GM12873 (cell line): ENCODE results near the gene PDZD8.

Experiments used
- TF ChIP-seq, protein P1 (sequence below): IDR thresholded peaks from 2 replicates; pipeline ENCODE4 v1.5.1; 2012; ENCODE audit warnings: low read depth, mild to moderate bottlenecking, moderate library complexity, low read length, control low read depth; ENCODE audit not compliant: insufficient read depth; ENCODE audit errors: missing control alignments

PDZD8 gene

GRCh38 chr10:117408436-117409384, 33.5 kb upstream of the PDZD8 start:
- TF ChIP-seq, protein P1, sequence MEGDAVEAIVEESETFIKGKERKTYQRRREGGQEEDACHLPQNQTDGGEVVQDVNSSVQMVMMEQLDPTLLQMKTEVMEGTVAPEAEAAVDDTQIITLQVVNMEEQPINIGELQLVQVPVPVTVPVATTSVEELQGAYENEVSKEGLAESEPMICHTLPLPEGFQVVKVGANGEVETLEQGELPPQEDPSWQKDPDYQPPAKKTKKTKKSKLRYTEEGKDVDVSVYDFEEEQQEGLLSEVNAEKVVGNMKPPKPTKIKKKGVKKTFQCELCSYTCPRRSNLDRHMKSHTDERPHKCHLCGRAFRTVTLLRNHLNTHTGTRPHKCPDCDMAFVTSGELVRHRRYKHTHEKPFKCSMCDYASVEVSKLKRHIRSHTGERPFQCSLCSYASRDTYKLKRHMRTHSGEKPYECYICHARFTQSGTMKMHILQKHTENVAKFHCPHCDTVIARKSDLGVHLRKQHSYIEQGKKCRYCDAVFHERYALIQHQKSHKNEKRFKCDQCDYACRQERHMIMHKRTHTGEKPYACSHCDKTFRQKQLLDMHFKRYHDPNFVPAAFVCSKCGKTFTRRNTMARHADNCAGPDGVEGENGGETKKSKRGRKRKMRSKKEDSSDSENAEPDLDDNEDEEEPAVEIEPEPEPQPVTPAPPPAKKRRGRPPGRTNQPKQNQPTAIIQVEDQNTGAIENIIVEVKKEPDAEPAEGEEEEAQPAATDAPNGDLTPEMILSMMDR = no peak

DNA sequence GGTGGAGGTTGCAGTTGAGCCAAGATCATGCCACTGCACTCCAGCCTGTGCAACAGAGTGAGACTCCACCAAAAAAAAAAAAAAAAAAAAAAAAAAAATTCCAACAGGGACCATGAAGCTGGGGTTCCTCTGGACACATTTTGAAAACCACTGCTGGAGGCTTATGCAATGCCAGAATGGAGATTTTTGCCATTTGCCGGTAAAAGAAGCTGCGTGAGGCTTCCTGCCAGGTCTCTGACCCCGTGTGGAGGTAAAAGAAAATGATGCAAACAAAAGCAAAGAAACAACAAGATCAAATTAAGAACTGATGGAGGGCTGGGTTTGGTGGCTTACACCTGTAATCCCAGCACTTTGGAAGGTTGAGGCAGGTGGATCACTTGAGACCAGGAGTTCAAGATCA, 30.5 kb upstream of the PDZD8 start:
- TF ChIP-seq, protein P1 = no peak

DNA sequence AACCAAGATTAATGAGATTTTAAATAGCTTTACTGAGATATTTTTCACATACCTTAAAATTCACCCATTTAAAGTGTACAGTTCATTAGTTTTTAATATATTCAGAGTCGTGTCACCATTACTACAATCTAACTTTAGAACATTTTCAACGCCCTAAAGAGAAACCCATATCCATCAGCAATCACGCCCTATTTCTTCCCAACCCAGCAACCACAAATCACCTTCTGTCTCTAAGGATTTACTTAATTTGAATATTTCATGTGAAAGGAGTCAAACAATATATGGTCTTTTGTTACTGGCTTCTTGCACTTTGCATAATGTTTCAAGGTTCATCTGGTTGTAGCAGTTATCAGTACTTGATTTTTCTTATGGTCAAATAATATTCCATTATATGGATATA, 25.1 kb upstream of the PDZD8 start:
- TF ChIP-seq, protein P1 = no peak

- TF ChIP-seq, protein P1 = no peak
Observed at GRCh38 chr10:117399341-117400196, 24.3 kb upstream of the PDZD8 start.

DNA sequence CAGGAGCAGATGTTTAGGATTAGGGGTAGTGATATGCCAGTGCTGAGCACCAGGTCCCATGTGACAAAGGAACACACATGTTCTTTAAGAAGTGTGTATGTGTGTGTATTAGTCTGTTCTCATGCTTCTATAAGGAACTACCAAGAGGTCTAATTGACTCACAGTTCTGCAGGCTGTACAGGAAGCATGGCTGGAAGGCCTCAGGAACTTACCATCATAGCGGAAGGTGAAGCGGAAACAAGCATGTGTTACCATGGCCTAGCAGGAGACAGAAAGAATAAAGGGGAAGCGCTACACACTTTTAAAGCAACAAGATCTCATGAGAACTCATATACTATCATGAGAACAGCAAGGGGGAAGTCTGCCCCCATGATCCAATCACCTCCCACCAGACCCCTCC, 22.8 kb upstream of the PDZD8 start:
- TF ChIP-seq, protein P1 = no peak

DNA sequence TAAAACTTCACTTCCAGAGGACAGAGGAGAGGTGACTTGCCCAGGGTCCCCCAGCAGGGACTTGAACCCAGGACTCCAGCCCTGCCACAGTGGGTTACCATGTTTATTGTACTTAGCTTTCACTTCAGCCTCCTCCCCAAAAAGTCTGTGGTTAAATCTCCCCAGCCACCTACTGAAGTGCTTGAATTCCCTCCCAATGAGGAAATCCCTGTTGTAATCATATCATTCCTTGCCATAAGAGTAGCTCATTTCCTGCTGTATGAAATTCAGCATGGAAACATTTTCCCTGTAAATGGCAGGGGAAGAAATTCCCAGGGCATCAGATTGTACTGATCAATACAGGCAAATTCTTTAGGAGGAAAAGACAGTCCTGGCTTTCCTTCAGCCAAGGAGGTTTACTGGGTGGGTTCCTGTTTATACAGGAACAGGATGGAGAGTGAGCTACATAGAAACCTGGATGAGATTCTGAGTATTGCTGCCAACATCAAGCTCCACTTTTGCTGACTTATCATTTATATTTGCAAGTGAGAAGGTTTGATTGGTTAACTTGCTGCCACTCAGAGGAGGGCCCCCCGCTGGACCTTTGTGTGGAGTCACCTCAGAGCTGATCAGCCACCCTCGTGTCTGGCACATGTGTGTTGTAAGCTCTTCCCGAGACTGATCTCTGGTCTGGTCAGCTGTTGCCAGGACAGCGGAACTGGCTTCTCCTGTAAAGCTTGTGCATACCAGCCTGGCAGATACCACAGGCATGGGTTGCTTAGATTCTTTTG, 16.4 kb upstream of the PDZD8 start:
- TF ChIP-seq, protein P1 = no peak
